Naive B cell (primary cell): Measurements from ENCODE around the gene ATP1B3. TPM values are rescaled to one million over a fixed set of nuclear protein-coding genes. Genes with fewer than 3 reads are reported as not detected.
"Not testable (repeated sequence)": the region's sequence is repeated elsewhere in the genome, so short reads cannot be mapped to it uniquely, and the experiment has no call there.

Experiments
- ATAC-seq, 2 donors: fragments of 150-1000 bp; cut with Tn5 transposase; 2 replicates each; pipeline ENCODE4 v1.10.0; 2021; ENCODE audit warnings: low read depth in 2 of 2, mild to moderate bottlenecking in 2 of 2, moderate library complexity in 2 of 2
- DNase-seq: peaks from one replicate; pipeline ENCODE4 v3.0.0; 2022
- H3K27ac Mint-ChIP-seq, 6 donors: one replicate each; pipeline ENCODE4 v1.8.0; 2020 to 2022; ENCODE audit warnings: mild to moderate bottlenecking in 6 of 6, mixed read lengths in 6 of 6, moderate library complexity in 5 of 6, inconsistent platforms in 2 of 6
- H3K27me3 Mint-ChIP-seq, 3 donors: one replicate each; pipeline ENCODE4 v1.8.0; 2021 to 2022; ENCODE audit warnings: mixed read lengths in 3 of 3, mild to moderate bottlenecking in 1 of 3
- H3K36me3 Mint-ChIP-seq, 2 donors: one replicate each; pipeline ENCODE4 v1.8.0; 2020 to 2022; ENCODE audit warnings: mixed read lengths in 2 of 2, inconsistent platforms in 1 of 2, mild to moderate bottlenecking in 1 of 2
- H3K4me1 Mint-ChIP-seq, 3 donors: one replicate each; pipeline ENCODE4 v1.8.0; 2020 to 2022; ENCODE audit warnings: mixed read lengths in 3 of 3, inconsistent platforms in 1 of 3, mild to moderate bottlenecking in 1 of 3, moderate library complexity in 1 of 3
- H3K4me3 Mint-ChIP-seq, 8 donors: one replicate each; pipeline ENCODE4 v1.8.0; 2020 to 2022; ENCODE audit warnings: mild to moderate bottlenecking in 8 of 8, mixed read lengths in 8 of 8, moderate library complexity in 8 of 8, inconsistent platforms in 2 of 8
- H3K9me3 Mint-ChIP-seq, 7 donors: one replicate each; pipeline ENCODE4 v1.8.0; 2020 to 2022; ENCODE audit warnings: mixed read lengths in 7 of 7, mild to moderate bottlenecking in 5 of 7, inconsistent platforms in 2 of 7, moderate library complexity in 1 of 7
- polyA plus RNA-seq, 6 donors: library from polyadenylated mRNA; unstranded; fragments of 300-500 nt; fragmentation: Illumina TruSeq; gene quantifications; one replicate each; pipeline ENCODE4 v1.2.3, GENCODE V29; 2021; ENCODE audit warnings: low read depth in 6 of 6

ATP1B3 gene
- polyA plus RNA-seq, 6 donors from 2014 or later: 55.9 to 86.4 (median 64.3) TPM

DNA sequence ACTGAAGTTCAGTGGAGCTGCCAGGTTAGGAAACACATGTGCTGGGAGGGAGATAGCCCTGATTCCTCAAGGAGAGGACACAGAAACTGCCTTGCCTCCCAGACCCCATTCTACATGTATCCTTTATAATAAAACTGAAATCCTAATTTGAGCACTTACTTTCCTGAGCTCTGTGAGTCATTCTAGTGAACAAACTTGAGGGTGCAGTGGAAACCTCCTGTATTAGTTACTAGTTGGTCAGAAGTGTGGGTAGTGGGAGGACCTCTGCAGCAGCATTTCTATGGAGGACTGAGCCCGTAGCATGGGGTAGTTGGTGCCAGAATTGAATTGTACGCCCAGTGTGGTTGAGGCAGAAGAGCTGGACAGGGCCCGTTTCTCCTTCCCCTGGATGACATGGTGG is 23.9 kb downstream of the ATP1B3 start:
- Mint-ChIP-seq H3K27ac (peak overlapping the region in 1 of 6 donors; percentile 52), H3K4me3 (peak overlapping the region in 1 of 8 donors; percentile 42), H3K9me3 (peaks cover 3 to 23% (median 12%) of the 10 kb centered on the region in 7 donors), H3K36me3 (peaks cover 16 to 19% of the 10 kb centered on the region in 2 donors), H3K27me3 (no peaks in the 10 kb centered on the region), H3K4me1 (peaks cover 6 to 16% (median 16%) of the 10 kb centered on the region in 3 donors)
- DNase-seq (no peak), ATAC-seq (no peak)

DNA sequence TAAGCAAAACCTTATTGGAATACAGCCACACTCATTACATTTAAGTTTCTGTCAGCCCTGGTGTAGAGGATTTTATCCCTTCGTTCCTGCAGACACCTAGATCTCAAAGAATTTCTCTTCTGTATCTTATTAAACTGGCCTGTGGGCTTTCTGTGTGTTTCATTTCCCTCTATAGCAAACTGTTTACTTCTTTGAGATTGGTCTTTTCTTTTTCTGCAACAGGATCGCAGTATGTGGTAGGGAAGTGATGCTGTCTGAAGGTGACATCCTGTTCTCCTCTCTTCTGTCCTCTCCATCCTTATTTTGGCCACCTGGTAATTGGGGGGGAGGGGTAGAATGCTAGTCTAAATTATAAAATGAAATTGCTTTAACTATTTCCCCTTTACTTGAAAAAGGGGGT is 25.5 kb downstream of the ATP1B3 start:
- peak overlapping the region in 4 of 6 donors; percentile 2 to 54 (median 12) for H3K27ac Mint-ChIP-seq
- DNase-seq (peak; percentile 3), ATAC-seq (peak; percentile 79 to 87)
- H3K4me3 Mint-ChIP-seq: peak overlapping the region in 1 of 8 donors; percentile 41
- H3K9me3 Mint-ChIP-seq: peaks cover 3 to 23% (median 12%) of the 10 kb centered on the region in 7 donors
- peaks cover 13 to 17% of the 10 kb centered on the region in 2 donors for H3K36me3 Mint-ChIP-seq
- no peaks in the 10 kb centered on the region for H3K27me3 Mint-ChIP-seq
- peaks cover 6 to 15% (median 15%) of the 10 kb centered on the region in 3 donors for H3K4me1 Mint-ChIP-seq

DNA sequence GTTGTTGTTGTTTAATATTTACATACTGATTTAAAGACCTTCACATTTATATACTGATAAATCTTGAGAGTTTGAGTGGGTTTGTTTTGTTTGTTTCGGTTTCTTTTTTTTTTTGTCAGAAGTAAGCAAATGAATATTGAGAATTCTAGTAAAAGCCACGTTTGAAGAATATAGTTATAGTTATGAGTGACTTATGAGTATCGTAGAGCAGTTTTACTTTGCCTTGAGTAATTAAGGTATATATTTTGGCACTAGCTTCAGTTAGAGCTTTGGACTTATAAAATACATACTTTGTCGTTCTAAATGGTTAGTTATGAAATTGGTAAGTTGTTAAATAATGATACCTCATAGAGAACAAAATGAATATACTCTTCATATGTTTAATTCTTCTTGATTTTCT is 27.8 kb downstream of the ATP1B3 start:
- Mint-ChIP-seq H3K4me1 (peaks cover 6 to 12% (median 10%) of the 10 kb centered on the region in 3 donors), H3K27ac (no peak overlapping the region), H3K9me3 (peaks cover 3 to 14% (median 9%) of the 10 kb centered on the region in 7 donors), H3K27me3 (no peaks in the 10 kb centered on the region), H3K36me3 (peaks cover 20 to 23% of the 10 kb centered on the region in 2 donors), H3K4me3 (no peak overlapping the region)
- ATAC-seq (no peak), DNase-seq (no peak)

GRCh38 chr3:141905129-141905528 is 28.7 kb downstream of the ATP1B3 start:
- ATAC-seq (no peak), DNase-seq (no peak)
- Mint-ChIP-seq H3K4me3 (peak overlapping the region in 1 of 8 donors; percentile 50), H3K4me1 (peaks cover 6 to 12% (median 10%) of the 10 kb centered on the region in 3 donors), H3K27me3 (no peaks in the 10 kb centered on the region), H3K27ac (peak overlapping the region in 2 of 6 donors; percentile 5 to 9), H3K9me3 (peaks cover 3 to 8% (median 6%) of the 10 kb centered on the region in 7 donors), H3K36me3 (peaks cover 25% of the 10 kb centered on the region in 2 donors)

GRCh38 chr3:141909408-141909807 is 33.0 kb downstream of the ATP1B3 start:
- Mint-ChIP-seq H3K4me1 (peaks cover 0 to 4% (median 0%) of the 10 kb centered on the region in 3 donors), H3K27me3 (no peaks in the 10 kb centered on the region), H3K36me3 (peaks cover 27 to 29% of the 10 kb centered on the region in 2 donors)

GRCh38 chr3:141909986-141910385 is 33.5 kb downstream of the ATP1B3 start:
- Mint-ChIP-seq H3K36me3 (peaks cover 27 to 29% of the 10 kb centered on the region in 2 donors), H3K27ac (peak overlapping the region in 1 of 6 donors; percentile 70)
- H3K4me3 Mint-ChIP-seq, H3K4me1 Mint-ChIP-seq, H3K27me3 Mint-ChIP-seq, ATAC-seq, DNase-seq, H3K9me3 Mint-ChIP-seq: not testable (repeated sequence)

More at GRCh38 chr3:141909408-141909807, 33.0 kb downstream of the ATP1B3 start:
- peak overlapping the region in 2 of 6 donors; percentile 37 to 40 for H3K27ac Mint-ChIP-seq
- peaks cover 0 to 3% (median 0%) of the 10 kb centered on the region in 7 donors for H3K9me3 Mint-ChIP-seq
- DNase-seq (no peak), ATAC-seq (no peak)
- H3K4me3 Mint-ChIP-seq: no peak overlapping the region

DNA sequence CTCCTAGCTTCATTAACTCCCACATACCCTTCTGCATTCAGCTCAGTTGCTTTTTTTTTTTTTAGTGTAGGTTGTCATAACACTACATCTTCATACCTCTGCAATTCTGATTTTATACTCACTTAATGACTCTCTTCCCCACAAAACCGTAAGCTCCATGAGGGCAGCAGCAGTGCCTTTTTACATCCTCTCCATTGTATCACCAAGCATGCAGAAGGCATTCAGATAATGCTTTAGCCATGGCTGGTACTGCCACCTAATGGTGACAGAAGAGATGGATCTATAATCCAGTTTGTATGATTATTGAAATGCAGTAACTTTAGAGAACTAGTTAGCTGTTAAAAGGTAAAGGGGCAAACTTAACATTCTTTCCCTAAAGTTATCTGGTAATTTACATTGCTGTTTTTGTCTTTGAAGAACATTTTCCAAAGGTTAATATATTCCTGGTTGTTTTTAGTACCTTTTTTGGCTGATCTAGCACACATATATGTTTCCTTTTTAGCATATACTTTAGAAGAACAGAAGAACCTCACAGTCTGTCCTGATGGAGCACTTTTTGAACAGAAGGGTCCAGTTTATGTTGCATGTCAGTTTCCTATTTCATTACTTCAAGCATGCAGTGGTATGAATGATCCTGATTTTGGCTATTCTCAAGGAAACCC is 36.8 kb downstream of the ATP1B3 start:
- ATAC-seq (peak; percentile 70 to 87), DNase-seq (peak; percentile 29)
- H3K27me3 Mint-ChIP-seq: no peaks in the 10 kb centered on the region
- peaks cover 21 to 24% of the 10 kb centered on the region in 2 donors for H3K36me3 Mint-ChIP-seq
- peaks cover 0 to 4% (median 0%) of the 10 kb centered on the region in 3 donors for H3K4me1 Mint-ChIP-seq
- H3K4me3 Mint-ChIP-seq: no peak overlapping the region
- peak overlapping the region in 1 of 6 donors; percentile 66 for H3K27ac Mint-ChIP-seq
- H3K9me3 Mint-ChIP-seq: peaks cover 0 to 3% (median 0%) of the 10 kb centered on the region in 7 donors

- Mint-ChIP-seq H3K4me1 (peaks cover 0 to 4% (median 0%) of the 10 kb centered on the region in 3 donors), H3K36me3 (peaks cover 11 to 13% of the 10 kb centered on the region in 2 donors), H3K27ac (no peak overlapping the region), H3K4me3 (no peak overlapping the region), H3K27me3 (no peaks in the 10 kb centered on the region), H3K9me3 (peaks cover 0 to 3% (median 0%) of the 10 kb centered on the region in 7 donors)
- DNase-seq: no peak
- no peak for ATAC-seq
Observed at GRCh38 chr3:141914311-141914710, 37.9 kb downstream of the ATP1B3 start.

DNA sequence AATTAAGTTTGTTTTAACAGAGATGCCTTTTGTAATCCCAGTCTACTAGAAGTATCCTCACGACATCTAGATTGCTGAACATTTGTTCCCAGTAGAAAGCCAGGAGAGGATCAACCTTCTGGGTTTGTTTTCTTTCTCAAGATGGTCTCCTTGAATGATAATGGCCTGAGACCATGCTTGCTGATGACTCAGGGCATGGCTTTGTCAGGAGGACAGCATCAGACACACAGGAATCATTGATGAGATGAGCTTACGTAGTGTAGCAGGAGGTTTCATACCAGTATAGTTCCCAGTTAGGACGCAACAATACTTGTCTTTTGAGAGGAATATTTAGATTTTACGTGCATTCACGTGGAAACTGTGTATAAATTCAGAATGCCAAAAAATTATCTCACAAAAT is 38.6 kb downstream of the ATP1B3 start:
- Mint-ChIP-seq H3K9me3 (peaks cover 0 to 3% (median 0%) of the 10 kb centered on the region in 7 donors), H3K27ac (no peak overlapping the region)
- no peak for ATAC-seq

DNA sequence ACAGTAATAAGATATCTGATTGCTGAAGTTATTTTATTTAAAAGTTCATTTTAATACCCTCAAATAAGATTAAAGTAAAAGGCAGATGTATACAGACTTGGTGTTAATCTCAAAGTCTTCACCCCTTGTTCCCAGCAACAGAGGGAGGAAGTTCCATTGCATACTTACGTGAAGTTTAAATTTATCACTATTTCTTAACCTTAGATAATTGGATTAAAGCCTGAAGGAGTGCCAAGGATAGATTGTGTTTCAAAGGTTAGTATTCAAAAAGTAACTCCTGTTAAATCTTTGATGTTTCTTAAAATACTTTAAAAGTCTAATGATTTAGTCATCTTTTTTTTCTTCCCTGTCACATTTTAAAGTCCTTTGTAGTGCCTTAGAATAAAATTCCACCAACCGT is 39.3 kb downstream of the ATP1B3 start:
- Mint-ChIP-seq H3K9me3 (peaks cover 0 to 3% (median 0%) of the 10 kb centered on the region in 7 donors), H3K27ac (no peak overlapping the region), H3K36me3 (peaks cover 5 to 8% of the 10 kb centered on the region in 2 donors), H3K4me1 (peaks cover 0 to 4% (median 0%) of the 10 kb centered on the region in 3 donors), H3K4me3 (no peak overlapping the region), H3K27me3 (no peaks in the 10 kb centered on the region)
- ATAC-seq (no peak), DNase-seq (no peak)

More for the DNA sequence above, 38.6 kb downstream of the ATP1B3 start:
- no peak for DNase-seq
- Mint-ChIP-seq H3K4me1 (peaks cover 0 to 4% (median 0%) of the 10 kb centered on the region in 3 donors), H3K4me3 (no peak overlapping the region), H3K27me3 (no peaks in the 10 kb centered on the region), H3K36me3 (peaks cover 8% of the 10 kb centered on the region in 2 donors)

DNA sequence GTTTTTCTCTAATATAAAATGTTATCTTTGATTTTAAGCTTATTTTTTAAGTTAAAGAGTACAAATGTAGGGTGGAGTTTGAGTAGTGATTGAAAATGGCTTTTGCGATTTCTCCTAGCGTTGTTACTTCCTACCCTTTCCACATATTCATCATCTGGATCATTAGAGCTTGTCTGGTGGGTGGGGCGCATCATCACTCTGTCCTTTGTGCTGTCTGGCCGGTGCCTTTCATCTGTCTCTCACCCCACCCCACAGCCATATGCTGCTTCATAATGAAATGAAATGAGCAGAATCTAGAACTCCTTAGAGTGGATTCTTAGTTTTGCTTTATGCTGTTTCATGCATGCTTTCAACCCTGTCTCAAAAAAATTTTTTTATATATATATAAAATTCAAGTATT is 44.3 kb downstream of the ATP1B3 start:
- no peaks in the 10 kb centered on the region for H3K4me1 Mint-ChIP-seq
- H3K36me3 Mint-ChIP-seq: peaks cover 0 to 6% of the 10 kb centered on the region in 2 donors
- no peak overlapping the region for H3K4me3 Mint-ChIP-seq
- DNase-seq (no peak), ATAC-seq (no peak)
- no peaks in the 10 kb centered on the region for H3K27me3 Mint-ChIP-seq
- H3K9me3 Mint-ChIP-seq: peaks cover 0 to 2% (median 0%) of the 10 kb centered on the region in 7 donors
- no peak overlapping the region for H3K27ac Mint-ChIP-seq

DNA sequence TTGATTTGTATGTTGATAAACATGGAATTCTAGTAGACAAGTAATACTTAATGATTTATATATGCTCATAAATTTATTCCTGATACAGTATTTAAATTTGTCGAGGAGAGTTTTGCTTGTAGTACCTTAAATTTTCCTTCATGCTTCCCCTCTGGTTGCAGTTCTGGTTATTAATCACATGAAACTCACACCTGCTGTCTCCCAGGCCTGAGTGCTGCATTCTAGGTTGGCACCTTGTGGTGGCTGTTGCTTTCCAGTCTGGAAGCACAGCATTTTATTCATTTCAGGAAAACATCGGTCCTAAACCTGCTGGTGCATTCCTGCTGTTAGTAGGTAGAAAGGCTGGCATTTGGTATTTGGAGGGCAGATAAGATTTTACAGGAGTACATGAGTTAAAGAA is 44.9 kb downstream of the ATP1B3 start:
- H3K27ac Mint-ChIP-seq: peak overlapping the region in 1 of 6 donors; percentile 19
- no peaks in the 10 kb centered on the region for H3K4me1 Mint-ChIP-seq
- H3K27me3 Mint-ChIP-seq: no peaks in the 10 kb centered on the region
- H3K9me3 Mint-ChIP-seq: peaks cover 0 to 2% (median 0%) of the 10 kb centered on the region in 7 donors
- H3K4me3 Mint-ChIP-seq: no peak overlapping the region
- ATAC-seq (no peak), DNase-seq (no peak)
- H3K36me3 Mint-ChIP-seq: peaks cover 0 to 6% of the 10 kb centered on the region in 2 donors

GRCh38 chr3:141925677-141926076 is 49.2 kb downstream of the ATP1B3 start:
- H3K4me3 Mint-ChIP-seq, DNase-seq, H3K27me3 Mint-ChIP-seq, H3K9me3 Mint-ChIP-seq, ATAC-seq, H3K4me1 Mint-ChIP-seq: not testable (repeated sequence)
- Mint-ChIP-seq H3K36me3 (peaks cover 0 to 13% of the 10 kb centered on the region in 2 donors), H3K27ac (peak overlapping the region in 2 of 6 donors; percentile 11 to 73)

DNA sequence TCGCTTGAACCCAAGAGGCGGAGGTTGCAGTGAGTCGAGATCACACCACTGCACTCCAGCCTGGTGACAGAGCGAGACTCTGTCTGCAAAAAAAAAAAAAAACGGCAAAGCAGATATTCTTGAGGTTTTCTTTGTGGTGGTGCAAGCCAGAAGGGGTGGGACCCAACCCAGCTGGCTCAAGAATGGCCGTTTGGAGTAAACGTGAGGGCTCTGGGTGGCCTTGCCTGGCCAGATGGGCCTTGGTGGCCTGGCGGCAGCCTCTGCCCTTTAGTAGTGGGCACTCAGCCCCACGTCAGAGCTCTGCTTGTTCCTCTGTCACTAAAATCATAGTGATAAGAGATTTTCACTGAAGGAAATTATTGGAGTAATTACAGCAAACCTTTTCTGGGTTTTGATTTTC is 50.5 kb downstream of the ATP1B3 start:
- Mint-ChIP-seq H3K36me3 (peaks cover 0 to 13% of the 10 kb centered on the region in 2 donors), H3K27me3 (no peaks in the 10 kb centered on the region), H3K27ac (no peak overlapping the region), H3K4me3 (no peak overlapping the region), H3K9me3 (peaks cover 0 to 2% (median 0%) of the 10 kb centered on the region in 7 donors), H3K4me1 (no peaks in the 10 kb centered on the region)
- DNase-seq: no peak
- ATAC-seq: no peak
